Non-pigmented ciliary epithelial cell (primary cell): ENCODE measurements around the gene EFCAB13.
"Not testable (repeated sequence)": the region's sequence is repeated elsewhere in the genome, so short reads cannot be mapped to it uniquely, and the experiment has no call there.

Experiments
- DNase-seq: peaks from one replicate; pipeline ENCODE4 v3.0.0-alpha.2; 2010; ENCODE audit warnings: low read depth

The EFCAB13 gene

DNA sequence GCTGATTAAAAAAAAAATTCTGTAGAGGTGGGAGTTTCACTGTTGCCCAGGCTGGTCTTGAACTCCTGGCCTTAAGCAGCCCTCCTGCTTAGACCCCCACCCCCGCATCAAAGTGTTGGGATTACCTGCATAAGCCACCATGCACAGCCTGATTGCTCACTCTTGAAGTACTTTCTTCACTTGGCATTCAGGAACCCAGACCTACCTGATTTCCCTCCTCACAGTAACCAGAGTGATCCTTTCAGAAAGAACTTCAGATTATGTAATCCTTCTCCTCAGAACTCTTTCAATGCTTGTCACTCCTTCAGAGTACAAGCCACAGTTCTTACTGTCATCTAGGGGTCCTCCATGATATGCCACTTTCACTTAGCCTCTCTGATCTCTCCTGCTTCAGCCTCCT, 1.4 kb downstream of the EFCAB13 start:
- no peak for DNase-seq

- no peak for DNase-seq
Observed at GRCh38 chr17:47330548-47330947, 6.8 kb downstream of the EFCAB13 start.

DNA sequence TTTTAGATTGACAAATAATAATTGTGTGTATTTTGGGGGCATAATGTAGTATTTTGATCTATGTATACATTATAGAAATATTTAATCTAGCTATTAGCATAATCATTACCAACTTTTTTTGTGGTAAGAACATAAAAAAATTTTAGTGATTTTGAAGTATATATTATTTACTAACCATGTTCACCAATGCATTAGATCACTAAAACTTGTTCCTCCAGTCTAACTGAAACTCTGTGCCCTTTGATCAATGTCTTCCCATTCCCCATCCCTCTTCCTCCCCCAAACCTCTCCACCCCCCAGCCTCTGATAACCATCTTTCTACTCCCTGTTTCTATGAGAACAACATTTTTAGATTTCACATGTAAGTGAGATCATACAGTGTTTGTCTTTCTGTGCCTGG, 8.5 kb downstream of the EFCAB13 start:
- DNase-seq: no peak

DNA sequence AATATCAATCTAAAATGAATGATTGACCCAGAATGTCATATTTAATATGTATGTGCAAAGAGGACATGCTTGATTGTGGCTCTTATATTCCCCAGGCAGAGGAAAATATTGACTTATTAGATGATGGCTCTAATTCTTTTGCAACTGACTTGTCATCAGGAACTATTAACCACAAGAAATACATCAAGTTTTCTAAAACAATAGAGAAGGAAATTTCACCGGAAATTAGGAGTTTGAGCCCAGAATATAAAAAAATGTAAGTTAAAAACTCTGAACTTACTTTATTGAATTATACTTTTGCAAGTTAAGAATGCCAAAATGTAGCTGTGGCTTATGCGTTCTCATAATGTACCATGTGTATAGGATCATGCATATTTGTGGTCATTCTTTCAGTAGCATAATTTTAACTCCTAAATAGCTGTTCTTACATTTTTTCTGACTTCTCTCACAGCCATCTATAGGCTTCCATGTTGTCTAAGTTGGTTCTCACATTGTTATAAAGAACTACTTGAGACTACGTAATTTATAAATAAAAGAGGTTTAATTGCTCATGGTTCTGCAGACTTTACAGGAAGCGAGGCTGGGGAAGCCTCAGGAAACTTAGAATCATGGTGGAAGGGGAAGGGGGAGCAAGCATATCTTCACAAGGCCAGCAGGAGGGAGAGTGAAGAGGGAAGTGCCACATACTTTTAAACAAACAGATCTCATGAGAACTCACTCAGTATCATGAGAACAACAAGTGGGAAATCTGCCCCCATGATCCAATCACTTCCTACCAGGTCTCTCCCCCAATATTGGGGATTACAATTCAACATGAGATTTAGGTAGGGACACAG, 11.6 kb downstream of the EFCAB13 start:
- no peak for DNase-seq

GRCh38 chr17:47338026-47338425, 14.3 kb downstream of the EFCAB13 start:
- DNase-seq: no peak

GRCh38 chr17:47352848-47353247, 29.1 kb downstream of the EFCAB13 start:
- DNase-seq: no peak

DNA sequence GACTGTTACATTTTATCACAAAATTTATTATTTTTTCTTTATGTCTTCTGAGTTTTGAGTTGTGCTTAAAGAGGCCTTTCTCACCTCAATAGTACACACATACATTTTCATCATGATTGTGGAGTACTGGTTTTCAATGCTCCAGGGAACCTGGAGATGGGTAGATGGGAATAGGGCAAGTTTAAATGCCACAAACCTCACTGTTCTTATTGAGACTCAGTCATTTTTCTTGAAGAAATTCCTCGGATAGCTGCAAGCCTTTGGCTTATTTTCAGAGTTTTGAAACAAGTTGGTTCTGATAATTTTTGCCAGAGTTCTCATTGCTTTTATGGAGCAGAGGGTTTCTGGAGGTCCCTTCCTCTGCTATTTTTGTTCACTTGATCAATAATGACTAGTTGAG, 34.9 kb downstream of the EFCAB13 start:
- DNase-seq: no peak

- no peak for DNase-seq
Observed at GRCh38 chr17:47363171-47363570, 39.4 kb downstream of the EFCAB13 start.

DNA sequence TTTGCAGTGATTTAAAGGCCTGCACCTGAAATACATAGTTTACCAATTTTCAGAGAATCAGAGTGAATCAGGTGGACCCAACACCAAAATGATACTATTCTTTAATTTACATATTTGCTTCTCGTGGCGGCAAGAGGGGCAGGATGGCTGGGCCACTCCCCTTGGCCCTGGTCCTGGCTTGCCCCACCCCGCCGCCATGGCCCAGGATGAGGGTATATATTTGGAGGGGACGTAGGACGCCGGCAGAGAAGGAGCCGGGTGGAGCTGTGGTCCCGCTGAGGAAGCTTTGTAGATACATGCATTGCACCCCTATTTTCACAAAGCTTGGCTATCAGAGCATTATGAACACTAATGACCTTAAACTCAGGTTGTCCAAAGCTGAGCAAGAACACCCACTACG, 43.5 kb downstream of the EFCAB13 start:
- DNase-seq: no peak

DNA sequence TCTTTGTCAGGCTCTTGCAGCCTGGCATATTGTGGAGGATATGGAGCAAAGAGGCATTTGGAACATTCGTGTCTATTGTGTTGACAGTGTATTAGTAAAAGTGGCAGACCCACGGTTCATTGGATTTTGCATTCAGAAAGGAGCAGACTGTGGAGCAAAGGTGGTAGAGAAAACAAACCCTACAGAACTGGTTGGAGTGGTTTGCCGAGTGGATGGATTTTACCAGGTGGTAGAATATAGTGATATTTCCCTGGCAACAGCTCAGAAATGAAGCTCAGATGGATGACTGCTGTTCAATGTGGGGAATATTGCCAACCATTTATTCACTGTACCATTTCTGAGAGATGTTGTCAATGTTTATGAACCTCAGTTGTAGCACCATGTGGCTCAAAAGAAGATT, 44.5 kb downstream of the EFCAB13 start:
- DNase-seq: no peak

- DNase-seq: not testable (repeated sequence)
Observed at GRCh38 chr17:47370899-47371298, 47.1 kb downstream of the EFCAB13 start.

- no peak for DNase-seq
Observed at GRCh38 chr17:47373002-47373401, 49.2 kb downstream of the EFCAB13 start.

DNA sequence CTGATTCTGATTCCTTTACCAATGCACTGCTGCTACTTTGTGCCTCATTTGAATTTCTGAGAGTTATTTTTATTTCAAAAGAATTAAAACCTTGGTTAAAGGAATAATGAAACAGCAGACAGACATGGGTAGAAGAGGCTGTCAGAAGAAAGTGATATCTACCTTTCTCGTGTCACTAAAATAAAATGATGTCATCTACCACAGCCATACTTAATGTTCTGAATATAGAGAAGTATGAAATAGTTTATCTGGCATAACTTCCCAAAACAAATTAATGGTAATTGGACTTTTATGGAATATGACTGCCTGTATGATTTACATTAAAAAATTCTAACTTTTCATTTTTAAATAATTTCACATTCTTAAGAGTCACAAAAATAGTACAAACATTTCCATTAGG, 52.5 kb downstream of the EFCAB13 start:
- DNase-seq: no peak

- DNase-seq: no peak
Observed at GRCh38 chr17:47388825-47389224, 65.1 kb downstream of the EFCAB13 start.

GRCh38 chr17:47397532-47398128, 73.9 kb downstream of the EFCAB13 start:
- DNase-seq: not testable (repeated sequence)

GRCh38 chr17:47400333-47400732, 76.6 kb downstream of the EFCAB13 start:
- no peak for DNase-seq

GRCh38 chr17:47401100-47401499, 77.3 kb downstream of the EFCAB13 start:
- DNase-seq: no peak

DNA sequence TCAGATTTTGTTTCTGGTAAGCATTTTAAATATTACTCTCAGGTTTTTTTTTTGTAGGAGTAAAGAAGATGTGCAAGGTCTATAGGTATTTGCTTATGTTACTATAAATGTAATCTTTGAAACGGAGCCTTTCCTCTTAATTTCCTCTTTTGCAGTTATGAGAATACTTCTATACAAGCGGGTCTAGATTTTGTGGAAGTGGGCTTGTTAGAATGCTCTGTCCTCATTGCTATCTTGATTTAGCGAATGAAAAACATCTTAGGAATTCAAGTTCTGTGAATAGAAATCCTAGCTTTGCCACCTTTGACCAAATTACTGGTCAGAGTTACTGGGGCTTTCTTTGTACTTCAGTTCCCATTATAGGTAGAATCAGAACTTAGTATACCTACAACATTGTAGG, 80.3 kb downstream of the EFCAB13 start:
- no peak for DNase-seq

- no peak for DNase-seq
Observed at GRCh38 chr17:47404875-47405274, 81.1 kb downstream of the EFCAB13 start.

- no peak for DNase-seq
Observed at GRCh38 chr17:47413872-47414271, 90.1 kb downstream of the EFCAB13 start.

- DNase-seq: no peak
Observed at GRCh38 chr17:47414612-47415011, 90.9 kb downstream of the EFCAB13 start.

DNA sequence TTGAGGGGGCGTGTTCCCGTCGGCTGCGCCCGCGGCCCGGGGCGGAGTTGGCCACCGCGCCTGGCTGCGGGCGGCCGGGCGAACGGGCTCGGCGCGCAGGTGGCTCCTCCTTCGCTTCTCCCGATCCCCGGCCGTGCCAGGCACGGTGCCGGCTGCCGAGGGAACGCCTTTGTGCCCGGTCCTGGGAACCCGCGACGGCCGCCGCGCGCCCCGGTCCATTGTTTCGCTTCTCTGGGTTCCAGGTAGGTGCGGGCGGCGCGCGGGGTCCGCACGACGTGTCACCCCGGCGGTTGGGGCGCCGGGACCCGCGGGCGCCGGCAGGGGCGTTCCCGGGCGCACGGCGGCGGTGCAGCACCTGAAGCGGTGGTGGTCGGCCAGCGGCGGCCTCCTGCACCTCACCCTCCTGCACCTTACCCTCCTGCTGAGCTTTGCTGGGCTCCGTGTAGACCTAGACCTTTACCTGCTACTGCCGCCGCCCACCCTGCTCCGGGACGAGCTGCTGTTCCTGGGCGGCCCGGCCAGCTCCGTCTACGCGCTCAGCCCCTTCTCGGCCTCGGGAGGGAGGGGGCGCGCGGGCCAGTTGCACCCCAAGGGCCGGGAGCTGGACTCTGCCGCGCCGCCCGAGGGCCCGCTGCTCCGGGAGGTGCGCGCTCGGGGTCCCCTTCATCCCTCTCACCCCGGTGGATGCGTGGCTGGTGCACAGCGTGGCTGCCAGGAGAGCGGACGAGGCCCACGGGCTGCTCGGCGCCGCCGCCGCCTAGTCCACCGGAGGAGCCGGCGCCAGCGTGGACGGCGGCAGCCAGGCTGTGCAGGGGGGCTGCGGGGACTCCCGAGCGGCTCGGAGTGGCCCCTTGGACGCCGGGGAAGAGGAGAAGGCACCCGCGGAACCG, 99.9 kb downstream of the EFCAB13 start:
- DNase-seq: no peak

- DNase-seq: not testable (repeated sequence)
Observed at GRCh38 chr17:47425233-47425632, 101.5 kb downstream of the EFCAB13 start.
